ENCODE measurements around the gene GRIN2A.

The GRIN2A gene

DNA sequence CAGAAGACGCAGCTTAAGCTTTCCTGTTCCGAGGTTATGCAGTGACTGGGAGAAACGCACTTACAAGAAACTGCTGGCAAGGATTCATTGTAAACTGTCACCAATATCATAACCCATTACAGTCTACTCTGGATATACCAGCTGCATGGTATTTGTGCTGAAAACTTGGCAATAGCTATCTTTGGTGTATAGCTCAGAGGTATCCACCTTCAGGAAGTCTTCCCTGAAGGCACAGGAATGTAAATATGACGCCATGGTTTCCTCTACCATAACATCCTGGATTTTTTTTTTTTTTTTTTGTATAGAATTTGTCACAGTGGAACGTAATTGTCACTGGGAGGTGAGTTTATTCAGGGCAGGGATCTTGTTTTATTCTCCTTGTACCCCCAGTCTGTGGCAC lies 406.2 kb downstream of the GRIN2A start:
- no peak for DNase-seq (ENCODE audit: low spot score)
- TF ChIP-seq, protein P1, sequence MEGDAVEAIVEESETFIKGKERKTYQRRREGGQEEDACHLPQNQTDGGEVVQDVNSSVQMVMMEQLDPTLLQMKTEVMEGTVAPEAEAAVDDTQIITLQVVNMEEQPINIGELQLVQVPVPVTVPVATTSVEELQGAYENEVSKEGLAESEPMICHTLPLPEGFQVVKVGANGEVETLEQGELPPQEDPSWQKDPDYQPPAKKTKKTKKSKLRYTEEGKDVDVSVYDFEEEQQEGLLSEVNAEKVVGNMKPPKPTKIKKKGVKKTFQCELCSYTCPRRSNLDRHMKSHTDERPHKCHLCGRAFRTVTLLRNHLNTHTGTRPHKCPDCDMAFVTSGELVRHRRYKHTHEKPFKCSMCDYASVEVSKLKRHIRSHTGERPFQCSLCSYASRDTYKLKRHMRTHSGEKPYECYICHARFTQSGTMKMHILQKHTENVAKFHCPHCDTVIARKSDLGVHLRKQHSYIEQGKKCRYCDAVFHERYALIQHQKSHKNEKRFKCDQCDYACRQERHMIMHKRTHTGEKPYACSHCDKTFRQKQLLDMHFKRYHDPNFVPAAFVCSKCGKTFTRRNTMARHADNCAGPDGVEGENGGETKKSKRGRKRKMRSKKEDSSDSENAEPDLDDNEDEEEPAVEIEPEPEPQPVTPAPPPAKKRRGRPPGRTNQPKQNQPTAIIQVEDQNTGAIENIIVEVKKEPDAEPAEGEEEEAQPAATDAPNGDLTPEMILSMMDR (IDR thresholded peaks at IDR 0.05; ENCODE audit: extremely low read depth, missing control alignments), result no peak

DNA sequence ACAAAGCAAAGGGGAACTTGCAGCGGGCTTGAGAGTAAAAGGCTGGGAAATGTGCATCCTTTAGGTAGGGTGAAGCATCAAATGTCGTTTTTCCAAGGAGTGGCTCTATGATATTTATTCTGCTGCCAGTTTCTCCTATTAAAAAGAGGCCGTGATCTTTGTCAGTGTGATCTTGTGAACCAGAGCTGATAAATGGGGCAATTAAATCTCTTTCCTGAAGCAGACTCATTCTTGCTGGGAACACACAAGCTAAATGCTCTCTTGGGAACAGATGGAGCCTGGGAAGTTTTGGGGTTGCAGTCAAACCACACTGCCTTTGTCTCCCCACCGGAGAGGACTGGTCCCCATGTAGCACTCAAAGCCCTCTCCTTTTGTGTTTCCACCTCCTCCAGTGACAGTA lies 408.9 kb downstream of the GRIN2A start:
- no peak for DNase-seq (ENCODE audit: low spot score)
- TF ChIP-seq, protein P1 (IDR thresholded peaks at IDR 0.05; ENCODE audit: extremely low read depth, missing control alignments), result no peak

DNA sequence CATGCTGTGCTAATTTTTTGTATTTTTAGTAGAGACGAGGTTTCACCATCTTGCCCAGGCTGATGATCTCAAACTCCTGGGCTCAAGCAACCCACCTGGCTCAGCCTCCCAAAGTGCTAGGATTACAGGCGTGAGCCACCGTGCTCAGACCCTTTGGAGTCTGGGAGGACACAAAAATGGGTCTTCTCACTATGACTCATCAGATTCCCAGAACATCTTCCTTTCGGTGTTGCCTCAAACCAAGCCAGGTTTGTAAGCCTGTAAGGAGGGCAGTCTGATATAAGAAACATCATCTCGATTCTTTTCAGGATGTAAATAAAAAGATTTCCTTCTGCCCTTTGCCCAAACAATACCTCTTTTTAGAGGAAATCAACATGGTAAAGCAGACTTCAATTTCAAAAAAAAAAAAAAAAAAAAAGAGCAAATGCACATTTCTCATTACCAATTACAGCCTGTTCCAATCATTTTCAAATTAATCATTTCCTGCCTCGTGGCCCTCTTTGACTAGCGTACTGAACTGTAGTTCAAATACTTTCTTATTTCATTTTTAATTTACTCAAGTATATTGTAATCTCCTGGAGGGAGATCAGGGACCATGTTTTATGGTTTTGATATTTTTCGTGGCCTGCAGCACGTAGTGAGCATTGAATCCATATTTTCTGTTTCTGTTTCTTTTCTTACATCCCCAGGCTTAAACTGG lies 409.6 kb downstream of the GRIN2A start:
- TF ChIP-seq, protein P1 (IDR thresholded peaks at IDR 0.05; ENCODE audit: extremely low read depth, missing control alignments), result no peak
- DNase-seq (ENCODE audit: low spot score), result no peak

DNA sequence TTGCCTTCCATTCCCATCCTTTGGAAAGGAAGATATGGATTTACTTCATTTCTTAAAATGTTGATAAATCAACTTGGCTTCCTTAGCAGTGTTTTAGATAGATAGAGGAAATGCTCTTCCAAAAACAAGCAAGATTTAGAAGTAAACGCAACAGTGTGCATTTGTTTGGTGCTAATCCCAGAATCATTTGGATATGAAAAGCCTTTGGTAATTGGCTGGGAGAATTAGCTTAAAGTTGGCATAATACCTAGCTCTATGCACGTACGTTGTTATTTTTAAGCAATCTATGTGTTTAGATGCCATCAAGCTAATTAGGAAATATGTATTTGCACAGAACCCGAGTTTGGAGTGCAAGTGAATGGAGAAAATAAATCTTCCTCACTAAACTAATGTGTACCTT lies 415.3 kb downstream of the GRIN2A start:
- TF ChIP-seq, protein P1 (IDR thresholded peaks at IDR 0.05; ENCODE audit: extremely low read depth, missing control alignments), result no peak

DNA sequence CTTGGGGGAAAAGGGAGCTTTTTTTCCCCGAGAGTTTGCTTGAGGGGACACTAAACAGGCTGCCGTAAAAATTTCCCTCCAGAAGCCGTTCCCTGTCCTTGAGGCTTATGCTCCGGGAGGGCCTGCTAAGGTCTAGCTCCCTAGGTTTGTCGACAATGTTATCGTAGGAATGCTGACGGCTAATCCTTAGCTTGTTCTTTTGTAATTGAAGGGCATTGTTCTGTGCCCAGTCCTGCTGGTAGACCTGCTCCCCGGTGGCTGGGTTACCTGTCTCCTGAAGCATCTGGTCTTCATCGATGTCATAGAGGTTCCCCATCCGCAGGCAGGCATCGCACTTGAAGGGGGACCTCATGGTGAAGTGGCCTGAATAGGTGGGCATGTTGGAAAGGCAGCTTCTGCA lies 418.7 kb downstream of the GRIN2A start:
- no peak for DNase-seq (ENCODE audit: low spot score)
- TF ChIP-seq, protein P1 (IDR thresholded peaks at IDR 0.05; ENCODE audit: extremely low read depth, missing control alignments), result no peak

More for the DNA sequence above, 415.3 kb downstream of the GRIN2A start:
- DNase-seq (ENCODE audit: low spot score), result no peak

DNA sequence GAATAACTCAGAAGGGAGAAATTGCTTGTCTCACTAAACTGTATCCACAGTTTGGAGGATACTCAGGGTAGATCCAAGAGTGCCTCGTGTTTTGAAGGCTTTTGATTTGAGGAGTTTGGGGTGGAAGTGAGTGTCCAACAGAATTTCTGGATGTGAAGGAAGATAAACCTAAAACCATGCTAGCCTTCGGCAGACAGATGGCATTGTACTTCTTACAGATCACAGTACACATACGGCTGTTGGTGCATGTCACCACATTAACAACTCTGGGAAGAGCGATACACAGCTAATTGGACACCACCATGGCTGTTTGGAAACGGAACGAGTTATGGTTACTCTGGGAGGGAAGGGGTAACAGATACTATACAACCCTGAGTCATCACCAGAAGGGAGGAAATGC lies 420.4 kb downstream of the GRIN2A start:
- no peak for DNase-seq (ENCODE audit: low spot score)
- TF ChIP-seq, protein P1 (IDR thresholded peaks at IDR 0.05; ENCODE audit: extremely low read depth, missing control alignments), result no peak

DNA sequence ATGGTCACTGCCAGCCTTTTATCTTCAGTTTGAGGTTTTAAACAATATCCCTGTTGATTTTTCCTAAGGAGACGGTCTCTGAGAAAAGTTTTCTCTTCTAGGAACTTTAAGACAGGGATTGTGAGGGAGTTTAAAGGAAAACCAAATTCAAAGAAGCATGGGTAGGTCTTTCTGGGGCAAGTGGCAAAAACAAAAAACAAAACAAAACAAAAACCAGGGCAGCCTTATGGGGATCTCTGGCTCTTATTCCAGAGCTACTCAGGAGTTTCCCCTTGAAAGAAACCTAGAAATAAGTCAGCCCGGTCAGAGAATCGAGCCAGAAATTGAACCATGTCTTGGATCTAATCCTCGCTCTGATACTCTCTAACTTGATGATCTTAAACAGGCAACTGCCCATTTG lies 424.5 kb downstream of the GRIN2A start:
- TF ChIP-seq, protein P1 (IDR thresholded peaks at IDR 0.05; ENCODE audit: extremely low read depth, missing control alignments), result no peak
- no peak for DNase-seq (ENCODE audit: low spot score)

Measured in GM20000 (cell line).